Epidermal melanocyte (primary cell): ENCODE measurements around the gene EIF4G1.
A peak's percentile ranks its signal among the peaks of the same experiment; 100 is the strongest.
"Not testable (repeated sequence)": the region's sequence is repeated elsewhere in the genome, so short reads cannot be mapped to it uniquely, and the experiment has no call there.

Source experiments
- DNase-seq: peaks from one replicate; pipeline ENCODE4 v3.0.0; 2011; ENCODE audit warnings: low spot score; ENCODE audit not compliant: insufficient read length

EIF4G1 gene

GRCh38 chr3:184334470-184335158 is 20.2 kb downstream of the EIF4G1 start:
- DNase-seq, result no peak

- DNase-seq, result no peak
These were observed 20.9 kb downstream of the EIF4G1 start for GRCh38 chr3:184335291-184335660.

- peak; percentile 78 for DNase-seq
These were observed 21.5 kb downstream of the EIF4G1 start for GRCh38 chr3:184335661-184336546.

DNA sequence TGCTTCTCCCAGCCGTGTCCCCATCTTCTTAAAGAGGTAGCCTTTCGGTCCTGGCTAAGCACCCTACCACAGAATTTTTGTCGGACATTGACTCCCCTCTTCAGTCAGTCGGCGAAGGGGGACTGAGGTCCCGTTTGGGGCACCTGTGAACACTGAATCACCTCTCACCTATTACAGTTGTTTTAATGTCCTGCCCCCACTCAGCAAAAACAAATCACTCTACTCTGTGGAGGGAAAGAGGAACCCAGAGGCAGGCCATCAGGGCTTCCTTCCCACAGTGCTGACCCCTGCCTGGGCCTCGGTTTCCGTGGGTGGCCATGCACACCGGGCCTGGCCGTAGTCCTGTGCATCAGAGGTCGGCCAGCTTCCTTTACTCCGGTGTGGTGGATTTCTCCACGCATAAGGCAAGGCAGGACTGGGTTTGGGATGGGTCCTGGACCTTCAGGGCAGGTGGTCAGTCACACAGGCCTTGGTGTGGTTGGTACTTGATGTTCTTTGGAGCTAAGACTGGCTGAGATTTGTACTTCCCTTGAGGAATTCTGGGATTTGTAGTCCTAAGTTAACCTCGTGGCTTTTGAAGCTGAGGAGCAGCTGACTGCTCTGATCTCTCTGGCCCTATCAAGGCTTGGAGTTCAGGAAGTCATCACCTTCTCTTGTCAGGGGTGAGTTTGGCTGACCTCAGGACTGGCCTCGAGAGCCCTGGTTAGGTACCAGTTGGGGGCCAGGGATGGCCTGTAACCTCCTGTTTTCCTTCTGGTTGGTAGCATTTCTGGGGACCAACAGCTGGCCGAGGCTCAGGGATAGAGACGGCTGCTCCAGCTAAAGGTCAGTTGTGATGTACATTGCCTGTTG is 22.4 kb downstream of the EIF4G1 start:
- peak; percentile 95 for DNase-seq

- no peak for DNase-seq
These were observed 23.0 kb downstream of the EIF4G1 start, which contains the start of gene FAM131A for GRCh38 chr3:184337399-184337714. TSS of gene FAM131A (plus strand) at chr3:184337600. CDS start at chr3:184337631, 31 bp downstream.

- DNase-seq, result no peak
These were observed 23.6 kb downstream of the EIF4G1 start for GRCh38 chr3:184337981-184338380.

- DNase-seq, result no peak
These were observed 24.1 kb downstream of the EIF4G1 start for GRCh38 chr3:184338511-184338945.

DNA sequence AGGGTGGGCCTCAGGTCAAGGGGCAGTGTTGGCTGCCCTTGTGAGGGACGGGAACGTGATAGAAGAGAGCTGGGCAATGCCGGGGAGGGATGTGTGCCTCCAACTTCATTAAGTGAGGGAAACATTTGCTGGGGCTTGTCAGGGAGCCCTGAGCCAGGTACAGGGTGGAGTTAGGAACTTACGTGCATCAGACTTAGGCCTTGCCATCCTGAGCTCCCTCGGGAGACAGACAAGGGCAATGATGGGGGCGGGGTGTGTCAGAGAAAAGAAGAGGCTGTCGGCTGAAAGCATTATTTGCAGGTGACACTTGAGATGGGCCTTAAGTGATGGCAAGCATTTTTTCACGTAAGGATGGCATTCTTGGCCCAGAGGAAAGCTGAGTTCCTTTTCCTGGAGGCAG is 24.6 kb downstream of the EIF4G1 start:
- no peak for DNase-seq

DNA sequence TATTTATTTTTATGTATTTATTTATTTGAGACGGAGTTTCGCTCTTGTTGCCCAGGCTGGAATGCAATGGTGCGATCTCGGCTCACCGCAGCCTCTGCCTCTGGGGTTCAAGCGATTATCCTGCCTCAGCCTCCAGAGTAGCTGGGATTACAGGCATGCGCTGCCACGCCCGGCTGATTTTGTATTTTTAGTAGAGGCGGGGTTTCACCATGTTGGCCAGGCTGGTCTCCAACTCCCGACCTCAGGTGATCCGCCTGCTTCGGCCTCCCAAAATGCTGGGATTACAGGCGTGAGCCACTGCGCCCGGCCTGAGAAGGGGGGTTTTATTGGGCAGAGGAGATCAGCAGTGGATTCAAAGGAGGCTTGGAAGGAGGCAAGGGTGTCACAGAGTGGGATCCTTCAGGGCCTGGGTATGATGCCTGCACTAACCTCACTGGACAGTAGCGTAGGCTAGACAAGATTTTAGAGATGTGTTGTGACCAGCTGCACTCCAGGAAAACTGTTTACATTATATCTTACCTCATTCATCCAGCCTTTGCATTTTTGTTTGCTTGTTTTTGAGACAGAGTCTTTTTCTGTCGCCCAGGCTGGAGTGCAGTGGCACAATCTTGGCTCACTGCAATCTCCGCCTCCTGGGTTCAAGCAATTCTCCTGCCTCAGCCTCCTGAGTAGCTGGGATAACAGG is 25.2 kb downstream of the EIF4G1 start:
- DNase-seq, result not testable (repeated sequence)

DNA sequence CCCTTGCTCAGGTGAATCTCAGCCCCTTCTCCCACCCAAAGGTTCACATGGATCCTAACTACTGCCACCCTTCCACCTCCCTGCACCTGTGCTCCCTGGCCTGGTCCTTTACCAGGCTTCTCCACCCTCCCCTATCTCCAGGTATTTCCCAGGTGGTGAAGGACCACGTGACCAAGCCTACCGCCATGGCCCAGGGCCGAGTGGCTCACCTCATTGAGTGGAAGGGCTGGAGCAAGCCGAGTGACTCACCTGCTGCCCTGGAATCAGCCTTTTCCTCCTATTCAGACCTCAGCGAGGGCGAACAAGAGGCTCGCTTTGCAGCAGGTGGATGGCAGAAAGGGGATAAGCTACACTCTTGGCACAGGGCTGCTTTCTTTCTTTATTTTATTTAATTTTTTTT is 27.5 kb downstream of the EIF4G1 start:
- no peak for DNase-seq

- DNase-seq, result no peak
These were observed 28.9 kb downstream of the EIF4G1 start for GRCh38 chr3:184343200-184343876.

GRCh38 chr3:184344579-184345316 is 30.3 kb downstream of the EIF4G1 start:
- no peak for DNase-seq

DNA sequence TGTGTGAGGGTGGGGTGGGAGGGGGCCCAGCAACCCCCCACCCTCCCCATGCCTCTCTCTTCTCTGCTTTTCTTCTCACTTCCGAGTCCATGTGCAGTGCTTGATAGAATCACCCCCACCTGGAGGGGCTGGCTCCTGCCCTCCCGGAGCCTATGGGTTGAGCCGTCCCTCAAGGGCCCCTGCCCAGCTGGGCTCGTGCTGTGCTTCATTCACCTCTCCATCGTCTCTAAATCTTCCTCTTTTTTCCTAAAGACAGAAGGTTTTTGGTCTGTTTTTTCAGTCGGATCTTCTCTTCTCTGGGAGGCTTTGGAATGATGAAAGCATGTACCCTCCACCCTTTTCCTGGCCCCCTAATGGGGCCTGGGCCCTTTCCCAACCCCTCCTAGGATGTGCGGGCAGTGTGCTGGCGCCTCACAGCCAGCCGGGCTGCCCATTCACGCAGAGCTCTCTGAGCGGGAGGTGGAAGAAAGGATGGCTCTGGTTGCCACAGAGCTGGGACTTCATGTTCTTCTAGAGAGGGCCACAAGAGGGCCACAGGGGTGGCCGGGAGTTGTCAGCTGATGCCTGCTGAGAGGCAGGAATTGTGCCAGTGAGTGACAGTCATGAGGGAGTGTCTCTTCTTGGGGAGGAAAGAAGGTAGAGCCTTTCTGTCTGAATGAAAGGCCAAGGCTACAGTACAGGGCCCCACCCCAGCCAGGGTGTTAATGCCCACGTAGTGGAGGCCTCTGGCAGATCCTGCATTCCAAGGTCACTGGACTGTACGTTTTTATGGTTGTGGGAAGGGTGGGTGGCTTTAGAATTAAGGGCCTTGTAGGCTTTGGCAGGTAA is 31.1 kb downstream of the EIF4G1 start:
- peak; percentile 79 for DNase-seq

DNA sequence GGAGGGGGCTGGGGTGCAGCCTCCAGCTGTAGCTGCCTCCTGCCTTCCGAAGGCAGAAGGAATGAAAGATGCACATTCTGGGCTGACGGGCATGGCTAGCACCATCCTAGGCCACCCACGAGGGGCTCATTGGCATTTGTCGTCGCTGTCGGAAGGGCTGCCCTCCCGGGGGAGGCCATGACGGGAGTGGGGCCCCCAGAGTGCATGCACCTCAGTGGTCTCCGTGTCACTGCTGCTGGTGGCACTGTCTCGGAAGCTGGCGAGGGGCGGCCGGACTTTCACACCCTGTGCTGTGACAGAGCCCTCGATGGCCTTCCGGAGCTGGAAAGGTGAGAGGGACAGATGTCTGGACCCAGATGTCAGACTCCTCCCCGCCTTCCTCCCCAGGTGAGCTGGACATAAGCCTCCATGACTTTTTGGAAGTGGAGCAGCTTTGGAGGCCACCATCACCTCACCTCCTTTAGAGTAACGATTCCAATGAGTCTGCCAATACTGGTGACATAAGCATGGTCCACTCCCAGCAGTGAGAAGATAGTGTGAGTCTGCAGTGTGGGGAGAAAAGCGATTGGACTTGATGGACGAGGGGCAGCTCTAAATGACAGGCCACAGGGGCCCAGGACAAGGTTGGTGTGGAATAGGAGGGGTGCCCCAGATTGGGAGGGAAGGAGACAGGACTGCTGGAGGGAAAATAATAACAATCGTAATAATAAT is 32.2 kb downstream of the EIF4G1 start:
- DNase-seq, result no peak

- no peak for DNase-seq
These were observed 33.1 kb downstream of the EIF4G1 start for GRCh38 chr3:184347321-184348056.

DNA sequence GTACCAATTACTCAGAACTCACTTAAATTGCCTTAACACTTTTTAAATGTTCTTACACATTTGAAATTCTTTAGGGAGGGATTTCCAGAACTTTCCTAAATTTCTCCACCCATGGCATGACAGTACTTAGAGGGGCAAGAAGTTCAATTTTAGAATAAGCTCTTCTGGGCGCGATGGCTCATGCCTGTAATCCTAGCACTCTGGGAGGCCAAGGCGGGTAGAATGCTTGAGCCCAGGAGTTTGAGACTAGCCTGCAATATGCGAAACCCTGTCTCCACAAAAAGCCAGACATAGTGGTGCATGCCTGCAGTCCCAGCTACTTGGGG is 33.6 kb downstream of the EIF4G1 start:
- DNase-seq, result no peak

DNA sequence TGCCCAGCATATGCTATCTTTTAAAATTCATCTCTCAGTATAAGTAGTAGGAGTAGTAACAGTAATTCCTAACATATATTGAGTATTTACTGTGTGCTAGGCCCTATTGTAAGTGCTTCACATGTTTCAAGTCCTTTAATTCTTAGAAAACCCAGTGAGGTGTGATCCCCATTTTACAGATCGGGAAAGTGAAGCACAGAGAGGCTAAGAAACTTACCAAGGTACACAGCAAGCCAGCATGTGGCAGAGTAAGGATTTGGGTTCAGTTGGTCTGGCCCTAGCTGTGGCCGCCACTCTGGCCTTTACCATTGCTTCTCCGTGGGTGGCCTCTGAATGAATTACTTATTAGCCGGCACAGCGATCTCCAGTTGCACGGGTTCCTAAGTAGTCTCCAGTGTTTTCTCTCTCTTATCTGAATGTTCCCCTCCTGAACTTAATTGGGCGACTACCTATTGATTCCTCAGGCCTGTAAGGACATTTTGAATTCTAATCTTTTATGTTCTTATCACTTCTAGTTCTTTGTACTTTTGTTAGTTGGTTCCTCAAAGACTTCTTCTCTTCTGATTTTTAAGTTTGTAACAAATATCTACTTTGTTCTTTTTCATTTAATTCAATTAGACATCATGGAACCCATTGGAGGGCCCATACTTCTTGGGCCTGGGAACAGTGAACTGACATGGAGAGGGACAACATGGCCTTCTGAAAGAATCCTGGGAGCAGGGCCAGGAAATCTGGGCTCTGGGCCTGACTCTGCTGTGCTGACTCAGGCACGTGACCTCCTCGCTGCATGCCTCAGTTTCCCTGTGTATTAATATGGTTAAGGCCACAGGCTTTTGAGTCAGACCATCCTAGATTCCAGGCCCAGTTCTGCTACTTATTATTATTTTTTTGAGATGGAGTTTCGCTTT is 35.4 kb downstream of the EIF4G1 start:
- DNase-seq, result no peak
